Choroid plexus epithelial cell (primary cell): ENCODE data around the gene CD320.

Source experiments
- DNase-seq: peaks from one replicate; pipeline ENCODE4 v3.0.0-alpha.2; 2010; ENCODE audit warnings: low read depth
- H3K4me3 ChIP-seq: 2 replicates; pipeline ENCODE4 v1.5.1; 2011; ENCODE audit warnings: low read depth, mild to moderate bottlenecking, control low read depth, low read length, moderate library complexity
- CTCF ChIP-seq: conservative IDR thresholded peaks from 2 replicates; pipeline ENCODE4 v1.5.1; 2011; ENCODE audit warnings: low read depth, mild to moderate bottlenecking, control low read depth, inconsistent platforms, low read length, moderate library complexity

CD320 gene

GRCh38 chr19:8329996-8330395 is 21.8 kb upstream of the CD320 start:
- TF ChIP-seq CTCF: no peak
- DNase-seq: no peak
- no peak overlapping the region for H3K4me3 ChIP-seq

GRCh38 chr19:8325454-8325853 is 17.3 kb upstream of the CD320 start:
- H3K4me3 ChIP-seq: no peak overlapping the region
- no peak for DNase-seq
- no peak for TF ChIP-seq CTCF

GRCh38 chr19:8324186-8325050 is 16.3 kb upstream of the CD320 start:
- peak; percentile 4 for TF ChIP-seq CTCF
- H3K4me3 ChIP-seq: no peak overlapping the region
- DNase-seq: no peak

GRCh38 chr19:8323781-8324185 is 15.6 kb upstream of the CD320 start:
- no peak for DNase-seq
- no peak for TF ChIP-seq CTCF
- no peak overlapping the region for H3K4me3 ChIP-seq

- DNase-seq: no peak
- peak overlapping the region; percentile 95 for H3K4me3 ChIP-seq
- TF ChIP-seq CTCF: no peak
These were observed 14.5 kb upstream of the CD320 start for GRCh38 chr19:8322638-8322997.

GRCh38 chr19:8321986-8322637 is 14.0 kb upstream of the CD320 start:
- peak overlapping the region; percentile 95 for H3K4me3 ChIP-seq
- no peak for DNase-seq
- no peak for TF ChIP-seq CTCF
